ENCODE results near the gene C2CD4D. TPM values are rescaled to one million over a fixed set of nuclear protein-coding genes. Genes with fewer than 3 reads are reported as not detected.

C2CD4D gene
- total RNA-seq, 1 experiment from 2014 or later, result 1.2 TPM

DNA sequence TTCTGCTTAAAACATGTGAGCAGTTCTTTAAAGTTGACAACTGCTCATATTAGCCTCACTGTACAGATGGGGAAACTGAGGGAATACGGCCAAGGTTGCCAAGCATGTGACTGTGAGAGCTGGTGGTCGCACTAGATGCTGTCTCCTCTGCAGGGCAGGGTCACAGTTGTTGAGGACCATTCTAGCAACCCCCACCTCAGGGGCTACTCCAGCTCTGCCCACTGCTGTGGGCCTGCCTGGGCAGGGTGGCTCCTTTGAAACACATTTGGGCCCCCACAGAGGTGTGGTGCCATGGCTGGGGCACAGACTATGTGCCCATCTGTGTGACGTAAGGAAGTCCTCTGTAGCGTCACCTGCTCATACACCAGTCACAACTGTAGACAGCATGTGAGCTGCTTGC is 13.1 kb upstream of the C2CD4D start:
- no peak for ATAC-seq
- Histone ChIP-seq H3K27me3 (ENCODE audit: control insufficient read depth, insufficient read depth, low read length) (no peaks in the 10 kb centered on the region), H3K4me1 (ENCODE audit: control insufficient read depth, insufficient read depth, low read length) (no peaks in the 10 kb centered on the region), H3K4me3 (ENCODE audit: low read depth in 2 of 2, low read length in 2 of 2) (no peak overlapping the region), H3K27ac (ENCODE audit: low read length) (no peak overlapping the region), H3K36me3 (ENCODE audit: control insufficient read depth, insufficient read depth, low read length) (no peaks in the 10 kb centered on the region), H3K9me3 (ENCODE audit: control insufficient read depth, insufficient read depth, low read depth, low read length) (no peaks in the 10 kb centered on the region)
- no TSS peak for BruUV-seq (replicated peaks)
- intact Hi-C loops (cut with micrococcal nuclease; ENCODE audit: unreplicated experiment), result no loop called here
- ChIA-PET CTCF (no interaction called here), POLR2A (interaction anchor here (0.7 kb wide), 1 partner anchor 94 kb away, joined by 9 read pairs; no protein-coding TSS in a partner anchor)
- DNase-seq (ENCODE audit: low read depth, low spot score), result no peak
- TF ChIP-seq SIN3A (IDR thresholded peaks at IDR 0.05; ENCODE audit: borderline replicate concordance, insufficient read depth, low read depth, low read length) (no peak), POLR2AphosphoS5 (IDR thresholded peaks at IDR 0.05; ENCODE audit: low read depth, low read length) (no peak), TCF7L2 (IDR thresholded peaks at IDR 0.05; ENCODE audit: low read depth, low read length) (no peak)
- TF ChIP-seq, protein P1, sequence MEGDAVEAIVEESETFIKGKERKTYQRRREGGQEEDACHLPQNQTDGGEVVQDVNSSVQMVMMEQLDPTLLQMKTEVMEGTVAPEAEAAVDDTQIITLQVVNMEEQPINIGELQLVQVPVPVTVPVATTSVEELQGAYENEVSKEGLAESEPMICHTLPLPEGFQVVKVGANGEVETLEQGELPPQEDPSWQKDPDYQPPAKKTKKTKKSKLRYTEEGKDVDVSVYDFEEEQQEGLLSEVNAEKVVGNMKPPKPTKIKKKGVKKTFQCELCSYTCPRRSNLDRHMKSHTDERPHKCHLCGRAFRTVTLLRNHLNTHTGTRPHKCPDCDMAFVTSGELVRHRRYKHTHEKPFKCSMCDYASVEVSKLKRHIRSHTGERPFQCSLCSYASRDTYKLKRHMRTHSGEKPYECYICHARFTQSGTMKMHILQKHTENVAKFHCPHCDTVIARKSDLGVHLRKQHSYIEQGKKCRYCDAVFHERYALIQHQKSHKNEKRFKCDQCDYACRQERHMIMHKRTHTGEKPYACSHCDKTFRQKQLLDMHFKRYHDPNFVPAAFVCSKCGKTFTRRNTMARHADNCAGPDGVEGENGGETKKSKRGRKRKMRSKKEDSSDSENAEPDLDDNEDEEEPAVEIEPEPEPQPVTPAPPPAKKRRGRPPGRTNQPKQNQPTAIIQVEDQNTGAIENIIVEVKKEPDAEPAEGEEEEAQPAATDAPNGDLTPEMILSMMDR (IDR thresholded peaks at IDR 0.05), result no peak
- TF ChIP-seq, protein P2, sequence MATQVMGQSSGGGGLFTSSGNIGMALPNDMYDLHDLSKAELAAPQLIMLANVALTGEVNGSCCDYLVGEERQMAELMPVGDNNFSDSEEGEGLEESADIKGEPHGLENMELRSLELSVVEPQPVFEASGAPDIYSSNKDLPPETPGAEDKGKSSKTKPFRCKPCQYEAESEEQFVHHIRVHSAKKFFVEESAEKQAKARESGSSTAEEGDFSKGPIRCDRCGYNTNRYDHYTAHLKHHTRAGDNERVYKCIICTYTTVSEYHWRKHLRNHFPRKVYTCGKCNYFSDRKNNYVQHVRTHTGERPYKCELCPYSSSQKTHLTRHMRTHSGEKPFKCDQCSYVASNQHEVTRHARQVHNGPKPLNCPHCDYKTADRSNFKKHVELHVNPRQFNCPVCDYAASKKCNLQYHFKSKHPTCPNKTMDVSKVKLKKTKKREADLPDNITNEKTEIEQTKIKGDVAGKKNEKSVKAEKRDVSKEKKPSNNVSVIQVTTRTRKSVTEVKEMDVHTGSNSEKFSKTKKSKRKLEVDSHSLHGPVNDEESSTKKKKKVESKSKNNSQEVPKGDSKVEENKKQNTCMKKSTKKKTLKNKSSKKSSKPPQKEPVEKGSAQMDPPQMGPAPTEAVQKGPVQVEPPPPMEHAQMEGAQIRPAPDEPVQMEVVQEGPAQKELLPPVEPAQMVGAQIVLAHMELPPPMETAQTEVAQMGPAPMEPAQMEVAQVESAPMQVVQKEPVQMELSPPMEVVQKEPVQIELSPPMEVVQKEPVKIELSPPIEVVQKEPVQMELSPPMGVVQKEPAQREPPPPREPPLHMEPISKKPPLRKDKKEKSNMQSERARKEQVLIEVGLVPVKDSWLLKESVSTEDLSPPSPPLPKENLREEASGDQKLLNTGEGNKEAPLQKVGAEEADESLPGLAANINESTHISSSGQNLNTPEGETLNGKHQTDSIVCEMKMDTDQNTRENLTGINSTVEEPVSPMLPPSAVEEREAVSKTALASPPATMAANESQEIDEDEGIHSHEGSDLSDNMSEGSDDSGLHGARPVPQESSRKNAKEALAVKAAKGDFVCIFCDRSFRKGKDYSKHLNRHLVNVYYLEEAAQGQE (IDR thresholded peaks at IDR 0.05; ENCODE audit: insufficient read depth in 1 of 2, low read depth in 2 of 2, low read length in 1 of 2), result no peak
- in situ Hi-C loops (cut with HindIII; ENCODE audit: low pct_unique_long_range_greater_than_20kb, low sequenced_read_pairs), result no loop called here

DNA sequence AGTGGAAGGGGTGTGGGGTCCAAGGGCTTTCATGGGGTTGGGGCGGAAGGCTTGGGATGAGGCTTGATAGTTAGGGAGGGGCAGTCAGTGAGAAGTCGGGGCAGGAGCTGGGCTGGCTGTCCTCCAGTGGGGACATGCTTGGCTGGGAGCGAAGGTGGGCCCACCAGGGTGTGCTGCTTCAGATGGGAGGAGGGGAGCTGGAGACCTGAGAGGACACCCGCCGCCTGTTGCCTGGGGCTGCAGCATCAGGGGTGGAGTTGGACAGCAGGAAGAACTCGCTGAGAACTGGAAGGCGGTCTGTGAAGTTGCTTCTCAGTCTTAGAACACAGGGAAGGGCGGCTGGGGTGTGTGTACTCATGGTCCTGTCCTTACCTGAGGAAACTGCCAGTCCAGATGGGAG is 12.3 kb upstream of the C2CD4D start:
- in situ Hi-C loops (cut with HindIII; ENCODE audit: low pct_unique_long_range_greater_than_20kb, low sequenced_read_pairs), result no loop called here

More for the DNA sequence above, 12.3 kb upstream of the C2CD4D start:
- no peaks in the 10 kb centered on the region for H3K36me3 ChIP-seq (ENCODE audit: control insufficient read depth, insufficient read depth, low read length)
- ChIA-PET CTCF (no interaction called here), POLR2A (interaction anchor here (0.7 kb wide), 2 partner anchors 62 to 95 kb away, joined by 4 to 9 read pairs; partner anchors contain the start of gene TDRKH)
- BruUV-seq (replicated peaks), result no TSS peak
- no peak for TF ChIP-seq SIN3A (IDR thresholded peaks at IDR 0.05; ENCODE audit: borderline replicate concordance, insufficient read depth, low read depth, low read length)
- TF ChIP-seq, protein P2 (IDR thresholded peaks at IDR 0.05; ENCODE audit: insufficient read depth in 1 of 2, low read depth in 2 of 2, low read length in 1 of 2), result no peak
- no peaks in the 10 kb centered on the region for H3K27me3 ChIP-seq (ENCODE audit: control insufficient read depth, insufficient read depth, low read length)
- no peaks in the 10 kb centered on the region for H3K4me1 ChIP-seq (ENCODE audit: control insufficient read depth, insufficient read depth, low read length)
- H3K27ac ChIP-seq (ENCODE audit: low read length), result no peak overlapping the region
- H3K9me3 ChIP-seq (ENCODE audit: control insufficient read depth, insufficient read depth, low read depth, low read length), result no peaks in the 10 kb centered on the region
- intact Hi-C loops (cut with micrococcal nuclease; ENCODE audit: unreplicated experiment), result no loop called here
- no peak overlapping the region for H3K4me3 ChIP-seq (ENCODE audit: low read depth in 2 of 2, low read length in 2 of 2)
- DNase-seq (ENCODE audit: low read depth, low spot score), result no peak
- no peak for ATAC-seq

All from Panc1 (cell line).